Esophagus muscularis mucosa (tissue), 3 donors: ENCODE data around the gene SPTA1.

ENCODE experiments used
- CTCF ChIP-seq, 3 experiments: fragments of 200-600 bp in 2 of 3; fragments of 450-650 bp in 1 of 3; sonication (generic) in 2 of 3; IDR thresholded peaks; one replicate each; pipeline ENCODE4 v1.5.1; 2017 to 2019; ENCODE audit warnings: antibody characterized with exemption in 3 of 3, mild to moderate bottlenecking in 2 of 3, moderate library complexity in 1 of 3
- POLR2A ChIP-seq: fragments of 450-650 bp; IDR thresholded peaks from one replicate; pipeline ENCODE4 v1.6.1; 2017; ENCODE audit warnings: antibody characterized with exemption, moderate library complexity, mild to moderate bottlenecking, low read depth

- no peak for TF ChIP-seq POLR2A
- no peak for TF ChIP-seq CTCF (IDR thresholded peaks at IDR 0.05)
These were observed 102.6 kb downstream of the SPTA1 start for GRCh38 chr1:158583962-158584361.
